GM23248 (cell line): ENCODE measurements around the gene ATP1A2. TPM values are rescaled to one million over a fixed set of nuclear protein-coding genes. Genes with fewer than 3 reads are reported as not detected.
"Not testable (repeated sequence)": the region's sequence is repeated elsewhere in the genome, so short reads cannot be mapped to it uniquely, and the experiment has no call there.

Source experiments
- DNase-seq: peaks from one replicate; pipeline ENCODE4 v3.0.0-alpha.2; 2015
- H2AFZ ChIP-seq: fragments of 200-600 bp; sonication (generic); 2 replicates; pipeline ENCODE4 v1.6.1; 2016; ENCODE audit warnings: antibody characterized with exemption
- H3F3A ChIP-seq: fragments of 200-600 bp; sonication (generic); 2 replicates; pipeline ENCODE4 v1.6.1; 2016; ENCODE audit warnings: mild to moderate bottlenecking, antibody characterized with exemption, mixed run types; ENCODE audit not compliant: insufficient read depth
- H3K27ac ChIP-seq: fragments of 200-600 bp; sonication (generic); 2 replicates; pipeline ENCODE4 v1.5.1; 2016; ENCODE audit warnings: mild to moderate bottlenecking
- H3K27me3 ChIP-seq: fragments of 200-600 bp; sonication (generic); replicated peaks from 2 replicates; pipeline ENCODE4 v1.6.1; 2016; ENCODE audit warnings: mild to moderate bottlenecking; ENCODE audit not compliant: insufficient read depth
- H3K36me3 ChIP-seq: fragments of 200-600 bp; sonication (generic); 2 replicates; pipeline ENCODE4 v1.6.1; 2016; ENCODE audit warnings: low read depth, mild to moderate bottlenecking
- H3K4me1 ChIP-seq: fragments of 200-600 bp; sonication (generic); 2 replicates; pipeline ENCODE4 v1.6.1; 2016; ENCODE audit warnings: mild to moderate bottlenecking; ENCODE audit not compliant: insufficient read depth
- H3K4me2 ChIP-seq: fragments of 200-600 bp; sonication (generic); one replicate; pipeline ENCODE4 v1.6.1; 2016; ENCODE audit warnings: mild to moderate bottlenecking; ENCODE audit not compliant: unreplicated experiment
- H3K4me3 ChIP-seq: fragments of 200-600 bp; sonication (generic); 2 replicates; pipeline ENCODE4 v1.5.1; 2016; ENCODE audit warnings: mild to moderate bottlenecking
- H3K79me2 ChIP-seq: fragments of 200-600 bp; sonication (generic); 2 replicates; pipeline ENCODE4 v1.6.1; 2016; ENCODE audit warnings: mild to moderate bottlenecking; ENCODE audit not compliant: insufficient read depth
- H3K9ac ChIP-seq: fragments of 200-600 bp; sonication (generic); 2 replicates; pipeline ENCODE4 v1.6.1; 2016; ENCODE audit warnings: mild to moderate bottlenecking
- H3K9me2 ChIP-seq: fragments of 200-600 bp; sonication (generic); 2 replicates; pipeline ENCODE4 v1.6.1; 2016; ENCODE audit warnings: mixed run types, mild to moderate bottlenecking, moderate library complexity; ENCODE audit not compliant: insufficient read depth
- H3K9me3 ChIP-seq: fragments of 200-600 bp; sonication (generic); one replicate; pipeline ENCODE4 v1.6.1; 2017; ENCODE audit warnings: low read depth
- H4K20me1 ChIP-seq: fragments of 200-600 bp; sonication (generic); 2 replicates; pipeline ENCODE4 v1.6.0; 2016; ENCODE audit not compliant: insufficient read depth
- EZH2 ChIP-seq: fragments of 200-600 bp; sonication (generic); IDR thresholded peaks from 2 replicates; pipeline ENCODE4 v1.6.1; 2018; ENCODE audit warnings: antibody characterized with exemption, mild to moderate bottlenecking; ENCODE audit not compliant: insufficient read depth, poor library complexity, severe bottlenecking
- EZH2phosphoT487 ChIP-seq: fragments of 200-600 bp; sonication (generic); IDR thresholded peaks from 2 replicates; pipeline ENCODE4 v1.6.1; 2018; ENCODE audit warnings: antibody characterized with exemption, moderate library complexity, mild to moderate bottlenecking, low read depth; ENCODE audit not compliant: insufficient read depth
- WGBS, 2 experiments: methylation state at CpG; one replicate each; pipeline ENCODE4 v1.1.6; 2015 to 2017; ENCODE audit warnings: low lambda C conversion rate in 2 of 2, low coverage in 1 of 2; ENCODE audit errors: missing lambda C conversion rate in 2 of 2; 5-methylcytosine and 5-hydroxymethylcytosine counted together
- in situ Hi-C: fragments of 300-500 bp; cut with MboI; formaldehyde crosslinking; loops from 2 replicates; pipeline ENCODE4 v1.15.0; 2020
- polyA plus RNA-seq: library from polyadenylated mRNA; unstranded; fragments of >200 nt; fragmentation: Nextera tagmentation; extraction: Ambion mirVana; gene quantifications from 2 replicates; pipeline ENCODE4 v1.2.1, GENCODE V29; 2016
- total RNA-seq: library from RNA; depleted of rRNA; stranded (reverse); fragments of >200 nt; shearing (Covaris generic); gene quantifications from 2 replicates; pipeline ENCODE4 v1.2.3, GENCODE V29; 2014

ATP1A2 gene
- total and polyA plus RNA-seq, 2 experiments from 2014 or later, result 0.11 to 0.14 TPM

GRCh38 chr1:160105155-160105554 lies 10.4 kb upstream of the ATP1A2 start:
- Histone ChIP-seq H3K9ac (no peak overlapping the region), H3K9me2 (no peaks in the 10 kb centered on the region), H3K27me3 (no peaks in the 10 kb centered on the region), H3K36me3 (no peaks in the 10 kb centered on the region), H3K4me3 (no peak overlapping the region), H3K79me2 (no peaks in the 10 kb centered on the region), H3K27ac (no peak overlapping the region), H4K20me1 (no peaks in the 10 kb centered on the region), H2AFZ (no peak overlapping the region), H3K4me2 (no peak overlapping the region), H3F3A (0 out of 2 replicates have a peak, but pooled peaks cover 7% of the 10 kb centered on the region), H3K4me1 (0 out of 2 replicates have a peak, but pooled peaks cover 5% of the 10 kb centered on the region), H3K9me3 (no peaks in the 10 kb centered on the region)
- in situ Hi-C loops, result no loop called here
- no peak for TF ChIP-seq EZH2phosphoT487
- no peak for TF ChIP-seq EZH2
- DNase-seq, result no peak
- WGBS, 2 experiments, result 85 to 94% methylated on average over 5 of the region's 5 CpGs

- Histone ChIP-seq H2AFZ (no peak overlapping the region), H3K27ac (no peak overlapping the region), H3K79me2 (no peaks in the 10 kb centered on the region), H3K9me2 (no peaks in the 10 kb centered on the region), H4K20me1 (no peaks in the 10 kb centered on the region), H3K4me2 (no peak overlapping the region), H3K4me3 (no peak overlapping the region), H3K9ac (no peak overlapping the region), H3K4me1 (no peaks in the 10 kb centered on the region), H3K9me3 (no peaks in the 10 kb centered on the region), H3K36me3 (no peaks in the 10 kb centered on the region), H3F3A (no peaks in the 10 kb centered on the region), H3K27me3 (no peaks in the 10 kb centered on the region)
- in situ Hi-C loops, result no loop called here
- DNase-seq, result no peak
- WGBS, 2 experiments, result 80 to 100% methylated on average over 1 of the region's 1 CpG
- no peak for TF ChIP-seq EZH2phosphoT487
- no peak for TF ChIP-seq EZH2
Observed at GRCh38 chr1:160107512-160107911, 8.0 kb upstream of the ATP1A2 start.

- Histone ChIP-seq H3K9me3 (no peaks in the 10 kb centered on the region), H3K27ac (no peak overlapping the region), H3K4me3 (no peak overlapping the region), H2AFZ (peak overlapping the region; percentile 77), H3K27me3 (no peaks in the 10 kb centered on the region), H3K9ac (no peak overlapping the region), H4K20me1 (no peaks in the 10 kb centered on the region), H3F3A (no peaks in the 10 kb centered on the region), H3K4me1 (no peaks in the 10 kb centered on the region), H3K79me2 (no peaks in the 10 kb centered on the region), H3K36me3 (no peaks in the 10 kb centered on the region), H3K9me2 (no peaks in the 10 kb centered on the region), H3K4me2 (no peak overlapping the region)
- in situ Hi-C loops, result no loop called here
- 24 to 32% methylated on average over 4 to 6 of the region's 6 CpGs for WGBS, 2 experiments
- peak; percentile 78 for DNase-seq
- TF ChIP-seq EZH2phosphoT487, result no peak
- TF ChIP-seq EZH2, result no peak
Observed at GRCh38 chr1:160108888-160109662, 6.5 kb upstream of the ATP1A2 start.

GRCh38 chr1:160109686-160110085 lies 5.9 kb upstream of the ATP1A2 start:
- no peak for TF ChIP-seq EZH2phosphoT487
- no peak for TF ChIP-seq EZH2
- in situ Hi-C loops, result no loop called here
- H3K4me3 ChIP-seq, result no peak overlapping the region
- no peak overlapping the region for H3K4me2 ChIP-seq
- no peak overlapping the region for H3K9ac ChIP-seq
- WGBS, 2 experiments, result 34 to 47% methylated on average over 4 of the region's 4 CpGs
- no peak overlapping the region for H3K27ac ChIP-seq
- H3K36me3 ChIP-seq, result no peaks in the 10 kb centered on the region
- H3K27me3 ChIP-seq, result no peaks in the 10 kb centered on the region
- no peak overlapping the region for H2AFZ ChIP-seq
- DNase-seq, result no peak
- H4K20me1 ChIP-seq, result no peaks in the 10 kb centered on the region
- H3K9me3 ChIP-seq, result no peaks in the 10 kb centered on the region
- H3F3A ChIP-seq, result no peaks in the 10 kb centered on the region
- H3K9me2 ChIP-seq, result no peaks in the 10 kb centered on the region
- H3K79me2 ChIP-seq, result no peaks in the 10 kb centered on the region
- H3K4me1 ChIP-seq, result no peaks in the 10 kb centered on the region

- H3K36me3 ChIP-seq, H3K9me2 ChIP-seq, H3K9me3 ChIP-seq, H3F3A ChIP-seq, H3K4me2 ChIP-seq, H3K79me2 ChIP-seq, H3K9ac ChIP-seq, in situ Hi-C loops, H2AFZ ChIP-seq, H4K20me1 ChIP-seq, H3K27me3 ChIP-seq, H3K4me3 ChIP-seq, DNase-seq, H3K27ac ChIP-seq, H3K4me1 ChIP-seq: not testable (repeated sequence)
- WGBS, 2 experiments, result 84 to 87% methylated on average over 10 of the region's 10 CpGs
Observed at GRCh38 chr1:160111462-160111861, 4.1 kb upstream of the ATP1A2 start.
